Stomach (tissue), 4 donors: ENCODE measurements around the gene PGGT1B.

Source experiments
- CTCF ChIP-seq, 7 experiments: fragments of 450-650 bp in 4 of 7; fragments of 200-600 bp in 3 of 7; sonication (generic) in 3 of 7; IDR thresholded peaks; one replicate each; pipeline ENCODE4 v1.5.1; 2016 to 2019; ENCODE audit warnings: antibody characterized with exemption in 7 of 7, control low read depth in 2 of 7, mild to moderate bottlenecking in 1 of 7
- EP300 ChIP-seq: sonication (generic); formaldehyde crosslinking; IDR thresholded peaks from one replicate; pipeline ENCODE4 v1.6.1; 2017; ENCODE audit warnings: antibody characterized with exemption
- POLR2A ChIP-seq, 4 donors: fragments of 450-650 bp; IDR thresholded peaks; one replicate each; pipeline ENCODE4 v1.6.1; 2016; ENCODE audit warnings: antibody characterized with exemption in 4 of 4, control low read depth in 2 of 4, mild to moderate bottlenecking in 1 of 4, moderate library complexity in 1 of 4
- POLR2AphosphoS5 ChIP-seq, 3 donors: sonication (generic); formaldehyde crosslinking; IDR thresholded peaks; one replicate each; pipeline ENCODE4 v1.6.1; 2016; ENCODE audit warnings: antibody characterized with exemption in 3 of 3

- TF ChIP-seq CTCF (IDR thresholded peaks at IDR 0.05), result no peak
- TF ChIP-seq EP300, result no peak
- TF ChIP-seq POLR2A (IDR thresholded peaks at IDR 0.05), result no peak
- TF ChIP-seq POLR2AphosphoS5 (IDR thresholded peaks at IDR 0.05), result no peak
Observed at GRCh38 chr5:115298811-115299210, 36.1 kb upstream of the PGGT1B start.
